Measurements from ENCODE around the gene PPP1R11. TPM values are rescaled to one million over a fixed set of nuclear protein-coding genes. Genes with fewer than 3 reads are reported as not detected.

The PPP1R11 gene
- polyA plus RNA-seq, 4 donors = 59.8 to 66.7 (median 65.0) TPM

DNA sequence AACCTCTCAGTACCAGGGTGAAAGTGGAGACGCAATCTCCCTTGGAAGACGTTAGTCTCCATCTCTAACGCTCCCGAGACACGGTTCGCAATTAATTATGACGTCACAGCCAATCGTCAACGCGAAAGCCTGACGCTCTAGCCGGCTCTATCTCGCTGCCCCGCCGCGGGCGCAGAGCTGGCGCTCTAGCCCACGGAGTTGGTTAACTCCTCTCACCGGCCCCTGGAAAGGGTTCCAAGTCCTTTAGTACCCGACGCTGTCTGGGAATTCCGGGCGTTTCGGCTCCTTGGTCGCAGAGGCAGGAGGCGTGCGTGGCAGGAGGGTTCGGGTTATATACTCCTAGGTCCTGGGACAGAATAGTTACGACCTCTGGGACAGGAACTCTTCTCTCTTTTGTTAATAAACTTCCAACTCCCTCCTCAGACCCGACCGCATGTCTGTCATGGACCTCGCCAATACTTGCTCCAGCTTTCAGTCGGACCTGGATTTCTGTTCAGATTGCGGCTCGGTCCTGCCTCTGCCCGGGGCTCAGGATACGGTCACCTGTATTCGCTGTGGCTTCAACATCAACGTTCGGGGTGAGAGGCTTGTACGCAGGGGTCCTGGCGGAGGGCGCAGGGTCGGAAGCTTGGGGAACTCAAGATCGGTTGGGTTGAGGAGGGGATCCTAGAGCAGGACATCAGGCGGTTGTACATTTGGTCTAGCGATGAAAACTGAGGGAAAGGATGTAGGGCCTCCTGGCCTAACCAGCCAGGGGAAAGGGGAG lies 5.7 kb upstream of the PPP1R11 start, which contains the start of gene POLR1H:
Gene POLR1H (plus strand): TSS at position 174 of the 766 bp plus-strand sequence. CDS start 260 bp downstream, at position 434.
- DNase-seq (ENCODE audit: low read depth in 4 of 4, low spot score in 2 of 4) = peak; percentile 93 to 98 (median 94)

- no peak for DNase-seq (ENCODE audit: low read depth in 4 of 4, low spot score in 2 of 4)
Observed at GRCh38 chr6:30061858-30062458, 5.0 kb upstream of the PPP1R11 start.

DNA sequence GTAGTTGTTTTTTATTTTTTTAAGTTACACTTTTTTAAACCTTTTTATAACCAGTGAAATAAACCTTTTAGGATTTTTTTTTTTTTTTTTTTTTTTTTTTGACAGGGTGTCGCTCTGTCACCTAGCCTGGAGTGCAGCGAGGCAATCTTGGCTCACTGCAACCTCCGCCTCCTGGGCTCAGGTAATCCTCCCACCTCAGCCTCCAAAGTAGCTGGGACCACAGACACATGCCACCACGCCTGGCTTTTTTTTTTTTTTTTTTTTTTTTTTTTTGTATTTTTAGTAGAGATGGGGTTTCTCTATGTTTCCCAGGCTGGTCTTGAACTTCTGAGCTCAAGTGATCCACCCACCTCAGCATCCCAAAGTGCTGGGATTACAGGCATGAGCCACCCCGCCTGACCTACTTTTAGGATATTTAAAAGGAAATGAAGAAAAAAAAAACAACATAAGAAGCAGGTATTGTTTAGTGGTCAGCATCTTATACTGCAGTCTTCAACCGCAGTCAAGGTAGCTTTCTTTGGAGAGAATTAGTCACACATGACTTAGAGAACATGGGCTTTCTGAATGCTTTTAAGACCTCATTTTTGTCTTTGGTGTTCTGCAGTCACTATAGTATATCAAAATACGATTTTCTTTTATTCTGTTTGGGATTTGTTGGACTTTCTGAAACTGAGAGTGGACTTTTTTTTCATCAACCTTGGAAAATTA lies 4.4 kb upstream of the PPP1R11 start:
- no peak for DNase-seq (ENCODE audit: low read depth in 4 of 4, low spot score in 2 of 4)

DNA sequence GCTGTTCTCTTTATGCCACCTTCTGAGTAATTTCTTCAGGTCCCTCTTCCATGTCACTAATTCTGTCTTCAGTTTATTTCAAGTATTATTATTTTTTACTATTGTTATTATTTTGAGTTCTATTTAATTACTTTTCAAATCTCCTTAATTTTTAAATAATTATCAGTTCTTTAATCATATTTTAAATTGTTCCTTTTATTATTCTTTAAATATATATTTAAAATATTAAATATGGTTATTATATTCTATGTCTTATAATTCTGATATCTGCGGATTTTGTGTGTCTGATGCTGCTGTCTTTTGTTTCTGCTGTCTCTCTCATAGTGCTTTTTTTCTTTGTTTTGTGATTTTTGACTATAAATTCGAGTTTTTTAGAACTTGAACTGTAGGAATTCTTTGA lies 3.7 kb upstream of the PPP1R11 start:
- DNase-seq (ENCODE audit: low read depth in 4 of 4, low spot score in 2 of 4) = no peak

- no peak for DNase-seq (ENCODE audit: low read depth in 4 of 4, low spot score in 2 of 4)
Observed at GRCh38 chr6:30066082-30066481, 916 bp upstream of the PPP1R11 start.

DNA sequence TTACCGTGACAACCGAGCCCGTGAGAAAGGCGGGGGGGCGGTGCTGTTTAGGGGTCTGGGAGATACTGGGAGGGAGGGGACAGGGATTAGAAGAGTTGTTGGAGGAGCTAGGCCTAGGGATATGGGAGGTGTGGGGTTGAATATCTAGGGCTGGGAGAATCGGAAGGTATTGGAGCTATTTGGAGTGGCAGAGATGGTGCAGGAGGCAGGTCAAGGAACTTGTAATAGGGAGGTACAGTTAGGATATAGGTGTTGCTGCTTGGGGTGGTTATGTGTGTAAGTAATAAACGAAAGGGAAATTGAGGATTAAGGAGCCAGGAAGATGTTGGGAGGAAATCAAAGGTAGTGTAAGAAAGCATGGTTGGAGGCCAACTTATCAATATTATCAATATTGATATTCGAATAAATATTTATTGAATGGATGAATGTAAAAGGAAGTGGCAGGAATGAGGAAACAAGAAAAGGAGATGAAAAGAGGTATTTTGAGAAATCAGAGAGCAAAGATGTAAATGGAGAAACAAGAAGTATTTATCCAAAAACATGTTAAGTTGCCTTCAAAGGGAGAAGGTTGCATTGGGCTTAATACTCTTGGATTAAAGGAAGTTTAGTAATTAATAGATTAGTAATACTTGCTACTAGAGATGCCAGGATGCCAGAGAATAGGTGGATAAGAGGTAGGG lies 602 bp downstream of the PPP1R11 start:
- no peak for DNase-seq (ENCODE audit: low read depth in 4 of 4, low spot score in 2 of 4)

- DNase-seq (ENCODE audit: low read depth in 4 of 4, low spot score in 2 of 4) = no peak
Observed at GRCh38 chr6:30071081-30071818, 4.3 kb downstream of the PPP1R11 start.

- DNase-seq (ENCODE audit: low read depth in 4 of 4, low spot score in 2 of 4) = no peak
Observed at GRCh38 chr6:30071858-30072257, 4.9 kb downstream of the PPP1R11 start.

DNA sequence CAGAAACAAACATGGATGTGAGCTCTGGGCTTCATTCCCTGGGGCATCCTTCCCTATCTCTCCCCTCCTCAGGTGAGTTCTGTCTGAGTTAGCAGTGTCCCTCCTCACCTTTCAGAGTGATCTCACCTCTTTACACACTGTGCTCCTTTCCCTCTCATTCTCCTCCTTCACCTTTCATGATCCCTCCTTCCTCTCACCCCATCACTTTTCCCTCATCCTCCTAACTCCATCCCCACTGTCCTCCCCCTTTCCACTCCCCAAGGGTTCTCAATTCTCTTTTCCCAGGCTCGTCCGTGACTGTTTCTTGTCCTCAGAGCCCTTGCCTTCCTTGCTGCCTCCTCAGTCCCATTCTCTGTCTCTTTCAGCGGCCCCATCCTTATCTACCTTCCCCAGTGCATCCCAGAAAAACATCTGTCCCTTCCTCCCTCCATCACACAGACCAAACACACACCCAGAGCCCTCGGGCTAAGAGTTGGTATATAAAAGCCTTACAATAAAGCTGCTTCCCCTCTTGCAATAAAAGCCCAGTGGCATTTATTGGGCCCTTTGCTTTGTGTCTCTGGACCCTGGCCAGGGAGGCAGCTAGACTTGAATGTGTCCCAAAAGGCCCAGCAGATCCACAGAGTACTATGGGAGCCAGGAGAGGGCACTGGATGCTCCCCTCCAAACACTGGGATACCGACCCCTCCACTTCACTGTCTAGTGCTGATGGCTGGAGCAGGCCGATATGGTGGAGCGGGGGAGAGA lies 6.7 kb downstream of the PPP1R11 start:
- DNase-seq (ENCODE audit: low read depth in 4 of 4, low spot score in 2 of 4) = no peak

GRCh38 chr6:30074331-30075093 lies 7.5 kb downstream of the PPP1R11 start:
- no peak for DNase-seq (ENCODE audit: low read depth in 4 of 4, low spot score in 2 of 4)

- DNase-seq (ENCODE audit: low read depth in 4 of 4, low spot score in 2 of 4) = no peak
Observed at GRCh38 chr6:30075094-30075789, 8.2 kb downstream of the PPP1R11 start, which contains the start of gene RNF39. Gene RNF39 (minus strand): TSS chr6:30075769. CDS start chr6:30075585, 184 bp downstream.

GRCh38 chr6:30075790-30076732 lies 9.1 kb downstream of the PPP1R11 start:
- DNase-seq (ENCODE audit: low read depth in 4 of 4, low spot score in 2 of 4) = no peak

DNA sequence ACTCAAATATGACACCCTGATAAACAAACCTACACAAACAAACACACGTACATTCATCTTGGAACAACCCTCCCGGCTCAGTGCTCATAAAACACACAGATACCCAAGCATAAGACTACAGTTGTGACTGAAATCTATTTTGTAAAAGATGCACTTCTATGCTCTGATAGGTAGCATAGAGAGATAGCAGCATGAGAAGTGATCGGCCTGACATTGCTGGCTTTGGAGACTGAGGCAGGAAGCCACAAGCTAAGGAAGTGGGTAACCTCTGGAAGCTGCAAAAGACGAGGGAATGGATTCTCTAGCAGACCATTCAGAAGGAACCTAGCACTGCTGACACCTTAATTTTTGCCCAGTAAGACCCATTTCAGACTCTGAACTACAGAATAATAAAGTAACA lies 10.2 kb downstream of the PPP1R11 start:
- DNase-seq (ENCODE audit: low read depth in 4 of 4, low spot score in 2 of 4) = no peak

DNA sequence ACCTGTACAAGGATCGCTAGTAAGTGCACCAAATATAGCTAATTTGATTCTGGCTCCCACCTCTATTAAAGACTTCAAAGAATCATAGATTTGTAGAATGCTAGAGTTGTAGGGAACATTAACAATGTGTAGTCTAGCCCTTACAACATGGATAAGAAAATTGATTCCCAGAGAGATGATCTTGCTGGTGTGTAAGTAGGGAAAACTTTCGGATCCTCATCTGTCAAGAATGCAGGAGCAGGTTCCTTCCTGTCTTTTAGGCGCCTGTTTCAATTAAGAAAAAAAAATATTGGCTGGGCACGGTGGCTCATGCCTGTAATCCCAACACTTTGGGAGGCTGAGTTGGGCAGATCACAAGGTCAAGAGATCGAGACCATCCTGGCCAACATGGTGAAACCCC lies 20.9 kb downstream of the PPP1R11 start:
- no peak for DNase-seq (ENCODE audit: low read depth in 4 of 4, low spot score in 2 of 4)

DNA sequence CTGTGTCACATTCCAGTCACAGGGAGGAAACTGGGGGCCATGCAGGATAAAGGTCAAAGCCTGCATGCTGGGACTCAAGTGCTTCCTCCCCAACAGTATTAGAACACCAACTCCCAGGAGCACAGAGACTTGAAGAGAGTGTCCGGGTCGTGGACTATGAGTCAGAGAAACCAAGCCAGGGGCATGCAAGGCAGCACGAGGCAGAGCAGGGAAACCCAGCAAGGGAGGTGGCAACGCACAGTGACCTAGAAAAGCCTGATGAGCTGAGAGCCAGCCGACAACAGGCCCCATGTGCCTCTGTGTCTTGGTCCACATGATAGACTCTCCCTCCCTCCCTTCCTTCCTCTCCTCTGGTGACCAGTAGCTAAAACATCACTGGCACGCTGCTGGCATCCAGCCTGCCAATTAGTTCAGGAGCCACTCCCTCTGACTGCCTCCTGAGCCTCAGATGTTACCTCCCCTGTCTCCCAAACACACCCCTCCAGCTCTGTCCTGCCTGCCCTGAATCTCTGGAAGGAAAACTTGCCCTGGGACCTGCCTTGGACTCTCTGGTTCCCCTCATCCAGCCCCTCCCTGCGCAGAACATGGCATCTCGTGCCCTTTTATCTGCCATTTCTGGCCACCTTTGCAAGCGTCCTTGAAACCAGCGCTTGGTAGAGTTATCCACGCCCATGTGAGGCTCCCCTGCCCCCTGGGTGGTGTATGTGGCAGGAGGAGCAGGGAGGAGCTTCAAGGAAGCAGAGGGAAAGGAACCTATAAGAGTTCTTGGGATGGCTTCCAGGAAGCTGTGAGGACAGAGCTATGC lies 24.8 kb downstream of the PPP1R11 start:
- no peak for DNase-seq (ENCODE audit: low read depth in 4 of 4, low spot score in 2 of 4)

DNA sequence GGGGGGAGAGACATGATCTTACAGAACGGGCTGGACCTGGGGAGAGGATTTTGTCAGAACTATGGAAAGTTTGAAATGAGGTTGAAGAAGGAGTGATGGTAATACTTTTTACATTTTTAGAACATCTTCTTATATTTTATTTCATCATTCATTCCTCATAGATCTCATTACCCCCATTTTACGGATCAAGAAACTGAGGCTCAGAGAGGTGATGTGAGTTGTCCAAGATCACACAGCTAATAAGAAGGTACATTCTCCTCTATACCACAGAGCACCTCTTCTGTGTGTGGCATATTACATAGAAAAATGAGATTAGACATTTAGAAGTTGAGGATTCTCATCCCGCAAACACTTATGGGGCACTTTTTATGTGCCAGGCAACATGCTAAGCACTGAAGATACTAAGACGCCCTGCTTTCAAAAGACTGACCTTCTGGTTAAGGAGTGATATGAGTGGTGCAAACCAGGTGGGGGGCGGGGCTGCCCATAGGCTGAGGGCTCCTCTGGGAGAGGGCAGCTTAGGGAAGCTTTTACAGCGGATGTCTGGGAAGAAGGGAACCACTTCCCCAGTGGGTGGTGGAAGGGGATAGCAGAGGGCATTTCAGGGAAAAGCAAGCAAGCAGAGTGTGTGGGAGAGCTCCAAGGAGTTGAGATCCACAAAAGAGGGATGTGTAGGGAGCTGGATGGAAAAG lies 26.0 kb downstream of the PPP1R11 start:
- DNase-seq (ENCODE audit: low read depth in 4 of 4, low spot score in 2 of 4) = no peak

All from left renal cortex interstitium (tissue), 4 donors.